Esophagus mucosa (tissue), 1 donor: ENCODE measurements around the gene RICTOR. TPM values are rescaled to one million over a fixed set of nuclear protein-coding genes. Genes with fewer than 3 reads are reported as not detected.
"Not testable (repeated sequence)": the region's sequence is repeated elsewhere in the genome, so short reads cannot be mapped to it uniquely, and the experiment has no call there.

Experiments used
- ATAC-seq: fragments of 200-7000 bp; cut with Tn5 transposase; one replicate; pipeline ENCODE4 v1.9.1; 2020
- total RNA-seq: library from RNA; stranded (reverse); gene quantifications from one replicate; pipeline ENCODE4 v1.2.4, GENCODE V29; 2023
- donor health status: DM: yes; HTN: yes; CAD: no.

The RICTOR gene
- total RNA-seq, 1 donor from 2014 or later, result 18.1 TPM

- no peak for ATAC-seq
Measured at GRCh38 chr5:39055768-39056398, 18.3 kb downstream of the RICTOR start.

DNA sequence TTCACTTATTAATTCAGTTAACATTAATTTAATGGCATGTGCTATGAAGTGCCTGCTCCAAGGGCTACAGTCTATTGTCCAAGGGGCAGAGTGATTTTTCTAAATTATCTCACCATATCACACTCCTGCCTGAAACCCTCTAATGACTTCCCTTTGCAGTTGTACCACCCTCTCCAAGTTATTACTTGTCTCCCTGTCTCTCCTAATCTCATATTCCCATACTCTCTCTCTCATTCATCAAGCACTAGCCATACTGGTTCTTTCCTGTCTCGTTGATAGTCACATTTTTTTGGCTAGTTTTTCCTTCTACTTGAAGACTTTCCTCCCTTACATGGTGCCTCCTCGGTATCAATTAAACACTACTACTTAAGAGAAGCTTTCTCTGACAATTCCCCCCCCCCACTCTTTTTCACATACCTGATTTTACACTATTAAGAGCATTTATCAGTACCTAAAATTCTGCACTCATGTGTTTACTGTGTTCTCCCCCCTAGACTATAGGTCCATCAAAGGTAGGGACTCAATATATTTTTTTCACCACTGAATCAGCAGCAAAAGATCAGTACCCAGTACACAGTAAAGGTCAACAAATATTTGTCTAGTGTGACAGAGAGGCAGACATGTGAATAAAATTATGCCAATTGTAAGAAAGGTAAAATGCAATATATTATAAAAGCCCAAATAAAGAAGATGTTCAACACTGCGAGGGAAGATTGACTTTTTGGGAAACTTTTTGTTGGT lies 19.0 kb downstream of the RICTOR start:
- ATAC-seq, result no peak

DNA sequence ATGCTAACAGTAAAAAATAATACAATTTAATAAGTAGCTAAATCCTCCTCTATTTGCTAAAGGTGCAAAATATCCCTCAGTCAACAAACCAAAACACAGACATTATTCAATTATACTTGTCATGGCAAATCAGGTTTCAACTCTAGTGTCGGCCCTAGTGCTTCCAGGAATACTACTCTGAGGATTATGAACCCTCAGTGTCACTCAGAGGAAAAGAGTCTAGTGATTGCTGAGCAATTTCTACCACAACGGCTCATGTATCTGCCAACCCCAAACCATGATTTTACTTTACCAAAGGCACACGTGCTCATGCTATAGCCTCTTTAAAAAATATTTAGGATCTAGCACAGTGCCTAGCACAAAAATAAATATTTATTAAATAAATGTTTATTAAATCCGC lies 21.0 kb downstream of the RICTOR start:
- no peak for ATAC-seq

DNA sequence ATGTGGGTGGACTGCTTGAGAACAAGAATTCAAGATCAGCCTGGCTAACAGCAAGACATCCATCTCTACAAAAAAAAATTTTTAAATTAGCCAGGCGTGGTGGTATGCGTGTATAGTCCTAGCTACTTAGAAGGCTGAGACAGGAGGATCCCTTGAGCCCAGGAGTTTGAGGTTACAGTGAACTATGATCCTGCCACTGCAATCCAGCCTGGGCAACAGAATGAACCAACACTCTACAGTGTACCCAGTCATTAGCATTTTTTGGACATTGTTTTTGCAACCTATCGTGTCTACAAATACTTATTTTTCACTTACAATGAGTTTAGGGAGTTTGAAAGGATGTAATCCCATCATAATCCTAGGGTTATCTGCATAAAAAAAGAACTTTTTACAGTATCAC lies 22.1 kb downstream of the RICTOR start:
- no peak for ATAC-seq

- ATAC-seq, result no peak
Measured at GRCh38 chr5:39049315-39049714, 24.9 kb downstream of the RICTOR start.

DNA sequence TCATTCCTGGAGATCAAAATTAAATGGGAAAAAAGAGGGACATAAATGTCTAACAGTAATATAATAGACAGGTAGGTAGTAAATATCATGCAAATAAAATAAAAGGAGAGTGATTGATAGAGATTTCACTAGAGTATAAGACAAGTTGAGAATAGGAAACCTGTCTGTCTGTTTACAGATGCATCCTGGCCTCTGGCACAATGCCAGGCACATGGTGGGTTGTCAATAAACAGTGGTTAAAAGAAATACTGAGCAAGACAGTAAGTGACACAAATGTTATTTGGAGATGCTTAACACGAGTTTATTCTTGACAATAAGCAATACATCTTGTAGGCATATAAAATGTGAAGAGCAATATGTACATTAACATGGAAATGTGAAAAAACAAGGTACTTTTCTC lies 33.3 kb downstream of the RICTOR start:
- no peak for ATAC-seq

DNA sequence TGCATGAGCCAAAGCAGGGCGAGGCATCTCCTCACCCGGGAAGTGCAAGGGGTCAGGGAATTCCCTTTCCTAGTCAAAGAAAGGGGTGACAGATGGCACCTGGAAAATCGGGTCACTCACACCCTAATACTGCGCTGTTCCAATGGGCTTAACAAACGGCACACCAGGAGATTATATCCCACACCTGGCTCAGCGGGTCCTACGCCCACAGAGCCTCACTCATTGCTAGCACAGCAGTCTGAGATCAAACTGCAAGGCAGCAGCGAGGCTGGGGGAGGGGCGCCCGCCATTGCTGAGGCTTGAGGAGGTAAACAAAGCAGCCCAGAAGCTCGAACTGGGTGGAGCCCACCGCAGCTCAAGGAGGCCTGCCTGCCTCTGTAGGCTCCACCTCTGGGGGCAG lies 39.7 kb downstream of the RICTOR start:
- not testable (repeated sequence) for ATAC-seq

- ATAC-seq, result no peak
Measured at GRCh38 chr5:39031041-39031440, 43.2 kb downstream of the RICTOR start.

DNA sequence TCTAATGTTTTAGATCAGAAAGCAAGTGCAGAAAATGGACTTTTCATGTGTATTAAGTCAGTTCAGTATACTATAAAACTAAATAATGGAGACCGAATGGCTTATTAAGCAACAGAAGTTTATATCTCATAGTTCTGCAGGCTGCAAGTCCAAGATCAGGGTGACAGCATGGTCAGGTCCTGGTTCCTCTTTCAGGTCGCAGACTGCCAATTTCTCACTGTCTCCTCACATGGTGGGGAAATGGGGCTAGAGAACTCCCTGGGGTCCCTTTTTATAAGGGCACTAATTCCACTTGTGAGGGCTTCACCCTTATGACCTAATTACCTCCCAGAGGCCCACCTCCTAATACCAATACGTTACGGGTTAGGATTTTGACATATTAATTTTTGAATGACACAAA lies 48.7 kb downstream of the RICTOR start:
- ATAC-seq, result no peak

GRCh38 chr5:39024884-39025283 lies 49.3 kb downstream of the RICTOR start:
- no peak for ATAC-seq

- ATAC-seq, result no peak
Measured at GRCh38 chr5:39024005-39024404, 50.2 kb downstream of the RICTOR start.

GRCh38 chr5:39023121-39023520 lies 51.1 kb downstream of the RICTOR start:
- no peak for ATAC-seq

DNA sequence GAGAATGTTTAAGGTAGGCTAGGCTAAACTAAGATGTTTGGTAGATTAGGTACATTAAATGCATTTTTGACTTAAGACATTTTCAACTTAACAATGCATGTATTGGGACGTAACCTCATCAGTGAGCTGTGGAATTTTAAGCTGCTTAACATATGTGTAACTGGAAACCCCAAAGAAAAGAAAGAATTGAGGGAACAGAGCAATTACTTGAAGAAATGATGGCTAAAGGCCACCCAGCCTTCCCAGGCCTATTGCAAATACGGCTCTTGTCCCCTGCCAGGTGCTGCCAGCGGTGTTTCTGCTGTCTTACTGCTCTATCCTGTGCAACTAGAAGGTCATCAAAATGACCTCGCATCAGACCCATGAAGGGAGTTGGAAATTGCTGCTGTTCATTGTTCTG lies 52.0 kb downstream of the RICTOR start:
- ATAC-seq, result no peak

- ATAC-seq, result no peak
Measured at GRCh38 chr5:39021413-39021812, 52.8 kb downstream of the RICTOR start.

- ATAC-seq, result no peak
Measured at GRCh38 chr5:39020458-39020857, 53.7 kb downstream of the RICTOR start.

- ATAC-seq, result no peak
Measured at GRCh38 chr5:39019254-39019653, 54.9 kb downstream of the RICTOR start.

- ATAC-seq, result no peak
Measured at GRCh38 chr5:39017504-39017903, 56.7 kb downstream of the RICTOR start.

DNA sequence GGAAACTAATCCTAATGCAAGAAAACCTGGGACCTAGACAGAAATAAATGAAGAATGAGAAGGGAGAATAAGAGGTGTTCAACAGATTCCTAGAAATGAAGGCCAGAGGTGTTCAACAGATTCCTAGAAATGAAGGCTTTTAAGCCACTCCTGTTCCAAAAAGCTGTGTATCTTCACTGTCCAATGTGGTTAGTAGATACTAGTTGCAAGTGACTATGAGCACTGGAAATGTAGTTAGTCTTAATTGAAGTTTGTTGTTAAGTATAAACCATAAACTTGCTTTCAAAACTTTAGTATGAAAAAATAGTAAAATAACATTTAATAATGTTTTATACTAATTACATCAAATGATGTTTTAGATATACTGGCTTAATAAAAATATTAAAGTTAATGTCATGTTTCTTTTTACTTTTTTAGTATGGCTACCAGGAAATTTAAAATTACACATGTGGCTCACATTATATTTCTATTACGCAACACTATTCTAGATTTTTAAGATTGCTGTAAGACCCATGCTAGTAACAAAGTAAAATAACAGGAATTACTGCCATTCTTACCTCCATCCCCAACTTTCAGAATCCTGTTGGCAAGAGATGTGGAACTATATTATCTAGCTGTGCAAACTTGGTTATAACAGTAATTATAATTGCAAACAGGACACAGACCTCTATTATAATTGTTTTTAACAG lies 57.5 kb downstream of the RICTOR start:
- ATAC-seq, result no peak

- no peak for ATAC-seq
Measured at GRCh38 chr5:39015743-39016586, 58.2 kb downstream of the RICTOR start.

DNA sequence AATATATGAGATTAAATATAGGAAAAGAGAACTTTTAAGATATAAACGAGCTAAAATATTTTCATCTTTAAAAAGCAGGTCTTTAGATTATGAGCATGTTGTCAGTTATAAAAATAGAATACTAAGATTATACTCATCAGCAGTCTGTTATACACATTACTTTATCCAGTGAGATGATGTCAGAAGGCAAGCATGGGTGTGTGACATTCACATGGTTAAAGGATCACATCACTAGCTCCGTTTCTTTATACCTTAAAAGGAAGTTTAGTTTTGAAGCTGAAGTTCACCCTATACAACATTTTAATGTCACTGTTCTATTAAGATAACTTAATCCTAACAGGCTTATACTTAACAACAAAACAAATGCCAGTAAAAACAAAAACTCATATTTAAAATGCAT lies 59.6 kb downstream of the RICTOR start:
- ATAC-seq, result peak; percentile 38

GRCh38 chr5:39013938-39014337 lies 60.3 kb downstream of the RICTOR start:
- no peak for ATAC-seq

DNA sequence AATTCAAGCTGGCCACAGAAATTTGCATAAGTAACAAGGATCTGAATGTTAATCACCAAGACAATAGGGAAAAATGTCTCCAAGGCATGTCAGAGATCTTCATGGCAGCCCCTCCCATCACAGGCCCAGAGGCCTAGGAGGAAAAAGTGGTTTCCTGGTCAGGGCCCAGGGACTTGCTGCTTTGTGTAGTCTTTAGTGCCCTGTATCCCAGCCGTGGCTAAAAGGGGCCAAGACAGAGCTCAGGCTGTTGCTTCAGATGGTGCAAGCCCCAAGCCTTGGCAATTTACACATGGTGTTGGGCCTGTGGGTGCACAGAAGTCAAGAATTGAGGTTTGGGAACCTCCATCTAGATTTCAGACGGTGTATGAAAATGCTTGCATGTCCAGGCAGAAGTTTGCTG lies 63.2 kb downstream of the RICTOR start:
- not testable (repeated sequence) for ATAC-seq

DNA sequence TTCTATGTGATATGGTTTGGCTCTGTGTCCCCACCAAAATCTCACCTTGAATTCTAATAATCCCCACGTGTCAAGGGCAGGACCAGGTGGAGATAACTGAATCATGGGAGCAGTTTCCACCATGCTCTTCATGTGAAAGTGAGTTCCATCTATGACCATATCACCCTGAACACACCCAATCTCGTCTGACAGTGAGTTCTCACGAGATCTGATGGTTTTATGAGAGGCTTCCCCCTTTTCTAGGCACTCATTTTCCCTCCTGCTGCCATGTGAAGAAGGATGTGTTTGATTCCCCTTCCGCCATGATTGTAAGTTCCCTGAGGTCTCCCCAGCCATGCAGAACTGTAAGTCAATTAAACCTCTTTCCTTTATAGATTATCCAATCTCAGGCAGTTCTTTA lies 64.2 kb downstream of the RICTOR start:
- ATAC-seq, result no peak
